ENCODE measurements around the gene GGACT.

Gene GGACT

DNA sequence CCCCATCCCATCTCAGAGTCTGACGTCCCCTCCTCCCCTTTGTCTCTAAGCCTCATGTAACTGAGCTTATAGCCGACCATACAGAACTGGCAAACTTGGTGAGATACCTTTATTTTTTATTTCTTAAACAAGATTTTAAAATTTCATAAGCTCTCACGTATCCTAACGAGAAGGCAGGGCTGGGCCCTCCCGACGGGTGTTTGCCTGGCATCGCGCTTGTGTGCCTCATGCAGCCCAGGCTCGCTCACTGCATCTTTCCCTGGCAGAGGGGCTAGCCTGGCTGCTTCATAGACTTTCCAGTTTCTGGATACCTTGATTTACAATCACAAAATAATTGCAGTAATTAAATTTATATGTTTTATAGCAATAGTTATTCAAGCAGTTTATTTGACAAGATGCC is 69.0 kb downstream of the GGACT start:
- no peak for TF ChIP-seq ZFX (IDR thresholded peaks at IDR 0.05; ENCODE audit: borderline replicate concordance)
- TF ChIP-seq, protein P1, sequence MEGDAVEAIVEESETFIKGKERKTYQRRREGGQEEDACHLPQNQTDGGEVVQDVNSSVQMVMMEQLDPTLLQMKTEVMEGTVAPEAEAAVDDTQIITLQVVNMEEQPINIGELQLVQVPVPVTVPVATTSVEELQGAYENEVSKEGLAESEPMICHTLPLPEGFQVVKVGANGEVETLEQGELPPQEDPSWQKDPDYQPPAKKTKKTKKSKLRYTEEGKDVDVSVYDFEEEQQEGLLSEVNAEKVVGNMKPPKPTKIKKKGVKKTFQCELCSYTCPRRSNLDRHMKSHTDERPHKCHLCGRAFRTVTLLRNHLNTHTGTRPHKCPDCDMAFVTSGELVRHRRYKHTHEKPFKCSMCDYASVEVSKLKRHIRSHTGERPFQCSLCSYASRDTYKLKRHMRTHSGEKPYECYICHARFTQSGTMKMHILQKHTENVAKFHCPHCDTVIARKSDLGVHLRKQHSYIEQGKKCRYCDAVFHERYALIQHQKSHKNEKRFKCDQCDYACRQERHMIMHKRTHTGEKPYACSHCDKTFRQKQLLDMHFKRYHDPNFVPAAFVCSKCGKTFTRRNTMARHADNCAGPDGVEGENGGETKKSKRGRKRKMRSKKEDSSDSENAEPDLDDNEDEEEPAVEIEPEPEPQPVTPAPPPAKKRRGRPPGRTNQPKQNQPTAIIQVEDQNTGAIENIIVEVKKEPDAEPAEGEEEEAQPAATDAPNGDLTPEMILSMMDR (IDR thresholded peaks at IDR 0.05) = no peak

DNA sequence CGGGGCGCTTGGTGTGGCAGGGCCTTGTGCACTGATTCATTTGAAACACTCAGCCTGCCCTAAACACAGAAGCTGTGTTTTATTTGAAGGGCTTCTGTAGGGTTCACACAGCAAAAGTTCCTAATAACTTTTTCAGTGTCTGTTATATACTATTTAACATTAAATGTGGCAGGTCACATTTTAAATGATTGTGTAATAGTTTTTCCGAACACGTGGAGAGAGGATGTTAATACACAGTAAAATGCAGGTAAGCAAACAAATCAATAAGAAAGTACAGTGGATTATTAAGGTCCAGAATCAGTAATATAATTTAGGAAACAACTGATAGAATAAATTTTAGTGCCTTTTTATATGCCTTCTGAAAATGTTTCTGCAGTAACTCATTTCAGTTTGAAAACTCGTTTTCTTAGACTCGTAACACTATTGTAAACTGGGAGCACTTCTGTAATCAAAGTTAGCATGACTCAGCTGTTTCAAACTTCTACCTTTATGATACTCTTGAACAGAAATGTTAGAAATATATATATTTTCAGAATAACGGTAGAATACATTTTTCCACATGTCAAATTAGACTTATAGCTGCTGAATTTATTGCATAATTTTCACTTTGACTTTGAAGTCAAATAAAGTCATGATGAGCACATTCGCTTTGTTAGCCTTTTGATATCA is 70.1 kb downstream of the GGACT start:
- no peak overlapping the region for H3K27ac ChIP-seq
- TF ChIP-seq ZFX (IDR thresholded peaks at IDR 0.05; ENCODE audit: borderline replicate concordance) = no peak

More for the DNA sequence above, 69.0 kb downstream of the GGACT start:
- H3K27ac ChIP-seq = no peak overlapping the region

DNA sequence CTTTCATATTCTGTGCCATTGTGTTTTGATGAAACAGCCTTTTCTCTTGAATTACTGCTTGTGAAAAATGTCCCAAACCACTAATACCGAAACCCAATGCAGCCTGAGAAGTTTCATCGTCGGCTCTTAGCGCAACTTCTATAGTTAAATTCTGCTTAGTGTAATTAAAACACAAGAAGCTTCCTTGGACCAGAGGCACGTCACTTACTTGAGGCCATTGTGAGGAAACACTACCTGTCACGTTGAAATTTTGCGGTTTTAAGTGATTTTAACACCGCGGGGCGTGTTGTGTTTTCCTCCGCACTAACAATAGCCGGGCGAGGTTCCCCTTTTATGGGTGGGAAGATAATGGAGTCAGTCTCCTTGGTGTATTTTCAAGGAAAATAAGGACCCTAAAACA is 70.9 kb downstream of the GGACT start:
- TF ChIP-seq, protein P1 (IDR thresholded peaks at IDR 0.05) = no peak
- TF ChIP-seq ZFX (IDR thresholded peaks at IDR 0.05; ENCODE audit: borderline replicate concordance) = no peak
- no peak overlapping the region for H3K27ac ChIP-seq

DNA sequence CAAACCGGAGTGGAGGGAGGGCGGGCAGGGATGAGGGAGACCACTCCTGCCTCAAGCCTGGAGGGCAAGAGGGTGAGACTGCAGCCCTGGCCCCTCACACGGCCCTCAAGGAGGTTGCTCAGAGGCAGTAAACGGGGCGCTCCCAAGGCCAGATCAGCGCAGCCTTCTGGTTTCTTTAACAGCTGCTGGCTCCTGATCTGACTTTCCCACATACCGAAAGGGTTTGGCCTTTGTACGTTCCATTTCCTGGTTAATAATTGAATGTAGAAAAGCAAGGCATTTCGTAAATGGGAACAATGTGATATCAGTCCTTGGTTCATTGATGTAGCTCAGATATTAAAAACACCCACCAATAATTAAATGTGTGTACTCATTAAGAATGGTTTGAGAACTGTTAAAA is 71.5 kb downstream of the GGACT start:
- TF ChIP-seq ZFX (IDR thresholded peaks at IDR 0.05; ENCODE audit: borderline replicate concordance) = no peak
- TF ChIP-seq, protein P1 (IDR thresholded peaks at IDR 0.05) = no peak
- no peak overlapping the region for H3K27ac ChIP-seq

DNA sequence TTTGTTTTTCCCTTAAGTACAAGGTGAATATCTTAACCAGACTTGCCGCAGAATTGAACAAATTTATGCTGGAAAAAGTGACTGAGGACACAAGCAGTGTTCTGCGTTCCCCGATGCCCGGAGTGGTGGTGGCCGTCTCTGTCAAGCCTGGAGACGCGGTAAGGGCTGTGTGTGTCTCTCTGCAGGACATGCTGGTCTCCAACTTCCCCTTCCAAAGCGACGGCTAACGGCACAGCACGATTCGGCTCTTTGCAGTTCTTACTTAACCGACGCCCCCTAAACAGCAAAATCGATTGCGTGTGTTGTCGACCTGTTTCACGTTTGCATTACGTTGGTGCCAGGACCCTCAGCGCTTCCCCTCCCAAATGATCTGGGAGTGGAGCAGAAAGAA is 73.2 kb downstream of the GGACT start:
- TF ChIP-seq ZFX (IDR thresholded peaks at IDR 0.05; ENCODE audit: borderline replicate concordance) = no peak
- TF ChIP-seq, protein P1 (IDR thresholded peaks at IDR 0.05) = no peak
- H3K27ac ChIP-seq = no peak overlapping the region

DNA sequence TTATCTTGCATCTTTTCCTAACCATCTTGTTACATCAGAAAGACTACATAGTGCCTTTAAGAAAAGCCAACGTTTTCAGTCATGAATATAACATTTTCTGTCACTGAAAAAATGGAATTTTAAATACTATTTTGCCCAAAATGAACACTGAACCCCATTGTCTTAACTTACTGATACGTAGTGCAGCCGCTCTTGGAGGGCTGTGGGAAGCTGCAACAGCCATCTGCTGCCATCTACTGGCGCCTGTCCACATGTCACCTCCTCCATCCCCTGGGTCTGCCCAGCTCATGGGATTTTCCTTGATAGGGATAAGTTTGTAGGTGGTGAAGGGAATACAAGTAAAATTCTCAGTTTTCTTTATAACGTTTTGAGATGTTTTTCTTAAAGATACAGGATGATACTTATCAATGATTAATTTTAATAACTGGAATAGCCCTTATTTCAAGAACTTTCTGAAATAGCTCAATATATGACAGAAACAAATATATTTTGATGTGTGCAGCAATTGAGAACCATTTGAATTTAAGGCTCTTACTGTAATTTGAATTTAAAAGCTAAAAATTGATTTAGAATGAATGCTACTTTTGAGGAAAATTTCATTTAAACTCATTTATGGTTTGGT is 73.7 kb downstream of the GGACT start:
- TF ChIP-seq, protein P1 (IDR thresholded peaks at IDR 0.05) = peak; percentile 96
- TF ChIP-seq ZFX (IDR thresholded peaks at IDR 0.05; ENCODE audit: borderline replicate concordance) = no peak
- H3K27ac ChIP-seq = no peak overlapping the region

DNA sequence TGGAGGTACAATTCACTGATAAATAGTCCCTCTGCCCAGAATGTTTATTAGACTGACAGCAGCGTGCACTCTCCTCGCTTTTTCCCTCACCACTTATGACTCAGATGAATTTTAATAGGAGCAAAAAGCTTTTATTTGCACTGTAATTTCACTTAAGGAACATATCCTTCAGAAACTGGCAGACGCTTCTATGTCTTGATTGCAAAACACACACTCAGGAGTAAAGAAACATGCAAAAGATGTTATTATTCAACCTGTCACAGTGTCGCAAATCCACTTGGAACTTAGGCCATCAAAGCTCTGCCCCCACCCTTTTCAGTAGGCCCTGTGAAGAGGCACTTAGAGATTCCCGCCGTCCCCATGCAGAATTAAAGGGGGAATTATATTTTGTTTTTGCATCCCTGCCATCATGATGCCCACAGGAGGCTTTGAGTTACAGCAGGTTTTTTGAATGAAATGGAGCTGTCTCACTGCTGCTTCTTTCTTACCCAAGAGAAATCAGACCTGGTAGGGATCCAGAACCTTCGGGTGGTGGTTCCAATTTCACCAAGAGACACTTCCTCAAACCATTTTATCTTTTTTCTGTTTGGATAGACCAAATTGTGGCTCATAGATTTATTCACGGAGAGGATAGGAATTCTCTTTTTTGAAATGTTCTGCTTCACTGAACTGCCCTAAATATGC is 74.5 kb downstream of the GGACT start:
- no peak overlapping the region for H3K27ac ChIP-seq
- TF ChIP-seq ZFX (IDR thresholded peaks at IDR 0.05; ENCODE audit: borderline replicate concordance) = no peak
- TF ChIP-seq, protein P1 (IDR thresholded peaks at IDR 0.05) = no peak

Data from 22Rv1 (cell line).